ENCODE data around the gene PCNX1.

Gene PCNX1

GRCh38 chr14:70896981-70897380 is 10.3 kb upstream of the PCNX1 start:
- no peak for TF ChIP-seq CTCF (IDR thresholded peaks at IDR 0.05; ENCODE audit: control insufficient read depth, extremely low read depth, insufficient read depth)
- H3K4me3 ChIP-seq (ENCODE audit: low read depth, low read length) = no peak overlapping the region

GRCh38 chr14:70897464-70897863 is 9.8 kb upstream of the PCNX1 start:
- DNase-seq (ENCODE audit: low read depth) = no peak
- no peak for TF ChIP-seq CTCF (IDR thresholded peaks at IDR 0.05; ENCODE audit: control insufficient read depth, extremely low read depth, insufficient read depth)
- no peak overlapping the region for H3K4me3 ChIP-seq (ENCODE audit: low read depth, low read length)

More at GRCh38 chr14:70896981-70897380, 10.3 kb upstream of the PCNX1 start:
- DNase-seq (ENCODE audit: low read depth) = no peak

GRCh38 chr14:70898111-70898745 is 9.0 kb upstream of the PCNX1 start:
- H3K4me3 ChIP-seq (ENCODE audit: low read depth, low read length) = no peak overlapping the region
- TF ChIP-seq CTCF (IDR thresholded peaks at IDR 0.05; ENCODE audit: control insufficient read depth, extremely low read depth, insufficient read depth) = no peak
- DNase-seq (ENCODE audit: low read depth) = no peak

GRCh38 chr14:70901269-70901668 is 6.0 kb upstream of the PCNX1 start:
- H3K4me3 ChIP-seq (ENCODE audit: low read depth, low read length) = no peak overlapping the region
- no peak for TF ChIP-seq CTCF (IDR thresholded peaks at IDR 0.05; ENCODE audit: control insufficient read depth, extremely low read depth, insufficient read depth)
- no peak for DNase-seq (ENCODE audit: low read depth)

GRCh38 chr14:70902184-70902583 is 5.1 kb upstream of the PCNX1 start:
- no peak for TF ChIP-seq CTCF (IDR thresholded peaks at IDR 0.05; ENCODE audit: control insufficient read depth, extremely low read depth, insufficient read depth)
- DNase-seq (ENCODE audit: low read depth) = no peak
- no peak overlapping the region for H3K4me3 ChIP-seq (ENCODE audit: low read depth, low read length)

GRCh38 chr14:70904373-70904772 is 2.9 kb upstream of the PCNX1 start:
- no peak for TF ChIP-seq CTCF (IDR thresholded peaks at IDR 0.05; ENCODE audit: control insufficient read depth, extremely low read depth, insufficient read depth)
- DNase-seq (ENCODE audit: low read depth) = no peak
- no peak overlapping the region for H3K4me3 ChIP-seq (ENCODE audit: low read depth, low read length)

- no peak for DNase-seq (ENCODE audit: low read depth)
- no peak for TF ChIP-seq CTCF (IDR thresholded peaks at IDR 0.05; ENCODE audit: control insufficient read depth, extremely low read depth, insufficient read depth)
- no peak overlapping the region for H3K4me3 ChIP-seq (ENCODE audit: low read depth, low read length)
Measured at GRCh38 chr14:70905301-70905700, 2.0 kb upstream of the PCNX1 start.
